NCI-H1092 treated with DMSO at 0.1 percent for 48 hours (cell line): ENCODE data around the gene PSAPL1.
A peak's percentile ranks its signal among the peaks of the same experiment; 100 is the strongest.

Experiments
- DNase-seq: peaks from one replicate; lab custom pipeline; 2025; lab: John Stamatoyannopoulos, UW

Gene PSAPL1, protein sequence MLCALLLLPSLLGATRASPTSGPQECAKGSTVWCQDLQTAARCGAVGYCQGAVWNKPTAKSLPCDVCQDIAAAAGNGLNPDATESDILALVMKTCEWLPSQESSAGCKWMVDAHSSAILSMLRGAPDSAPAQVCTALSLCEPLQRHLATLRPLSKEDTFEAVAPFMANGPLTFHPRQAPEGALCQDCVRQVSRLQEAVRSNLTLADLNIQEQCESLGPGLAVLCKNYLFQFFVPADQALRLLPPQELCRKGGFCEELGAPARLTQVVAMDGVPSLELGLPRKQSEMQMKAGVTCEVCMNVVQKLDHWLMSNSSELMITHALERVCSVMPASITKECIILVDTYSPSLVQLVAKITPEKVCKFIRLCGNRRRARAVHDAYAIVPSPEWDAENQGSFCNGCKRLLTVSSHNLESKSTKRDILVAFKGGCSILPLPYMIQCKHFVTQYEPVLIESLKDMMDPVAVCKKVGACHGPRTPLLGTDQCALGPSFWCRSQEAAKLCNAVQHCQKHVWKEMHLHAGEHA

DNA sequence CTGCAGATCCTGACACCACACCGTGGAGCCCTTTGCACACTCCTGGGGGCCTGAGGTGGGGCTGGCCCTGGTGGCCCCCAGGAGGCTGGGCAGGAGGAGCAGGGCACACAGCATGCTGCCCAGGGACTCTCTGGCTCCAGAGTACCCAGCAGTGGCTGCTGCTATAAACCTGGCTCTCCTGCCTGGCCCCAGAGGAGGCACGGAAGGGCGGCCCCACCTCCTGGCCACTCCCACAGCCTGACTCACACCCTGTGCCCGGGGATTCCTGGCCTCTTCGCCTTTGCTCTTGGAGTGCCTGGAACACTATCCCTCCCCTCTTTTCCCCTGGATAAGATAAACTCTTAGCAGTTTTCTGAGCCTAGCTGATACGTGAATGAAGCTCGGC, at the start of gene PSAPL1:
Gene PSAPL1, minus strand, starts transcription at position 165 of the 385 bp plus-strand sequence. Its CDS starts 51 bp downstream, at position 114.
- no peak for DNase-seq

DNA sequence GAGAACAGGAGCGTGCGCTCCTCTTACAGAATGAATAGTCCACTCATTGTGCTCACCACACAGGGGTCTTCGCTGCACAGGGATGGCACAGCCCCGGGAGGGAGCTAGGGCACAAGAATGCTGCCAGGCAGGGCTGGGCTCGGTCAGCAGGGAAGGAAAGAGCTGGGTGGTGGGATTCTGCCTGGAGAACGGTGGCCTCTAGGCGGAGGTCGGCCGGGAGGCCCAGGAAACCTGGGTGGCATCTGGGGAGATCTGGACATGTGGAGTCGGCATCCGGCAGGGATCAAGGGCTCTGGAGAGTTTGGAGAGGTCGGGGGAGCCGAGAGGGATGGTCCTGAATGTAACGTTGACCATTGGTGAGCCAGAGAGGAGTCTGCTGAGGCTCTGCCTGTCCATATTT, 46.5 kb upstream of the PSAPL1 start:
- DNase-seq, result no peak

DNA sequence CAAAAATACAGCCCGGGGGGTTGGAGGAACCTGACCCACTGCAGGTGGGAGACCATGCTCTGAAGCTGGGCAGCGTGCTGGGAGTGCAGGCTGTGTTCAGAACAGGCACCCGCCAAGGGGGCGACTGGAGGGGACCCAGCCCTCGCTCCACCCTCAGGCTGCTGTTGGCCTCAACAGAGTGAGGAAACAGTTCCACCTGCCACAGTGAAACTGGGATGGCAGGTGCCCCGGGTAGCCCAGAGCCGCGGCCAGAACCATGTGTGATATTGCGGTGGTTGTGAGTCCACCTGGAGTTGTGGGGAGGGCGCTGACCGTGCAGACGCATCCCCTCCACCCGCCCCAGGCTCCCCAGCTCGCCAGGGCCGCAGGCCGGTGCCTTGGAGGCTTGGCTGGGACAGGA, 45.7 kb upstream of the PSAPL1 start:
- DNase-seq, result no peak

DNA sequence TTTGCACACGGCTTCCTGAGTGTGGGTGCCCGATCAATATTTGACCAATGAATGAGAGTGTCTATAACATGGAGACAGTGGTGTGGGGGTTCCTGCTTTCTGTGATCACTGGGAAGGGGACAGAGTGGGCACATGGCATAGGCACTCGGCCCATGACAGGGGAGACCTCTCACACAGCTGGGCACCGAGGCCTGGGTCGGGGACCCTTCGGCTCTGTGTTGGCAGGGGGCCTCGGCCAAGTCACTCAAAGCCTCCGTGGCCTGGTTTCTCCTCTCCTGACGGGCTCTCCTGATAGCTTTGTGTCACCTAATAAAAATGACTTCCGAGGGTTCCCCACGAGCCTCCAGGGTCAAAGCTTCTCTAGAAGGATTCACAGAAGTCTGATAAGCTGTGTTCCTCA, 43.9 kb upstream of the PSAPL1 start:
- no peak for DNase-seq

DNA sequence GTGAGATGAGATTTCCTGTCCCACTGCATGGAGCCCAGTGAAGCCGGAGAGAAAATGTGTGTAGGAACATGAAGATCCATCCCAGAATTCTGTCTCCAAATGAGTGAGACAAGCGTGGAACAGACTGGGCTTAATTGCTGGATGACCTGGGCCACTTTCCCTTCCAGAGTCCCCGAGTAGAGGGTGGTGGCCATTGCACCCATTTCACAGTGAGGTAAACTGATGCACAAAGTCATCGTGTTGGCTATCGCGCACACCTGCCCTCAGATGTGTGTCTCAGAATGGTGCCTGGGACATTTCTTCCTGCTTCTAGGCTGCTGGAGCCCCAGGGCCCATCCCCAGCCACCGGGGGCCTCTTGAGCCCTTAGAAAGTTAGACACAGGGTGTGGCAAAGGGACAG, 43.0 kb upstream of the PSAPL1 start:
- DNase-seq, result no peak

DNA sequence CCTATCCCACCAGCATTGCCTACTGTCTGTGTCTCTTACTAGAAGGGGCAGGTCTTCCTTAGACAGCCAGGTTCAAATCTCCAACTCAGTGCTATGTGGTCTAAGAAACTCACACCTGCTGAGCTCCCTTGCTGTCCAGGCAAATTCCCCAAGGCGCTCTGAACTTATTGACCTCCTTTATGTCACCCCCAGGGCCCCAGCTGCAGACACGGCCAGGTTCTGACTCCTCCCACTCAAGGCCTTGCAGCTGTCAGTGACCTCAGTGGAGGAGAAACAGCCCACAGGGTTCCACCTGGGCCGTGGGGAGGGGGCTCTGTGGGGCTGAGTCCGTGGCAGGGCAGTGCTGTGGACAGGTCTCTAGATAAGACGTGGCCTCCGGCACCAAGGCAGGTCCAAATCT, 42.1 kb upstream of the PSAPL1 start:
- no peak for DNase-seq

DNA sequence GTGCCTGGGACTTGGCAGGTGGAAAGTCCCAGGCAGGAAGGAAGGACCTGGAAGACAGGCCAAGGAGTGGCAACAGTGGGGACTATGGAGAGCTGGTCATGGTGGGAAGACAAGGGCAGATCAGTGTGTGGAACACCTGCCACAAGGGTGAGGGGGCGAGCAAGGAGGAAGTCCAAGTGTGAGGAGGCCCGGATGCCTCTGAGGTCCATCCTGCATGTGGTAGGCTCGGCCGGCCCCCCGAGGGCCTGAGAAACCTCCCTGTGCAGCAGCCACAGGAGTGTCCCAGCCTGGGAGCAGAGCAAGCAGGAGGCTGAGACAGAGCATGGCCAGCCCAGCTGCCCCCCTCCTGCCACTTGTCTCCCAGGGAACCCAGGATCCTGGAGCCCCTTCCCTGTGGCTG, 40.5 kb upstream of the PSAPL1 start:
- DNase-seq, result no peak

DNA sequence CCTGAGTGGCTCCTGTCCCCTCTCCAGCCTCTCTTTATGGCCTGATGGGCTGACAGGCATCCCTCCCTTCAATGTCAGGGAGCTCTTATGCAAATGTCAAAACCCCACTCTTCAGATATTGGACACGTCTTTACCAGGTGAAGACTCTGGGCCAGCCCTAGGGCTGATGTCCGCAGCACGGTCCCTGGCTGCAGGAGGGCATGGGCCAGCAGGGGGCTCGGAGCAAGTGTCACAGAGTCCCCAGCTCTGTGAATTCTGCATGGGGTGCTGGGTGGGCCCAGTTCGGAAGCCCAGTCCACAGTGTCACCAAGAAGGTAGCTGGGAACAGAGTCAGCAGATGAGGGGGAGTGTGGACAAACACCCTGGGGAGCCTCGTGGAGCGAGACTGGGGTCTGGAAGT, 39.6 kb upstream of the PSAPL1 start:
- no peak for DNase-seq

DNA sequence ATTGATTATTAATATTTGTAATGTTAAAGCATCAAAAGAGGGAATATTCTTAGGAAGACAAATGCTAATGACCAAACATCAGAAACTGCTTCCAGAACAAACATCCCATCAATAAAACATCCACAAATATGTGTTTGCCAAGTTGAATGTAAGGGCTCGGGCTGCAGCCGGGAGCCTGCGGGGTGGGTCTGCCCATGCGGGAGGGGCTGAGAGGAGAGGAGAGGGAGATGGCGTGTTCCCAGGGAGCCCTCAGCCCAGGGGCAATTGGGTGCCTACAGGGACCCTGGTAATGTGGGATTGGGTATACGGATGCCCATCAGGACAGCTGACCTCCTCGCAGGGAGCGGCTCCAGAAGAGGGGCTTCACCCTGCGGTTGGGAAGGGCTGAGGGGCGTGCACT, 38.4 kb upstream of the PSAPL1 start:
- DNase-seq, result no peak

DNA sequence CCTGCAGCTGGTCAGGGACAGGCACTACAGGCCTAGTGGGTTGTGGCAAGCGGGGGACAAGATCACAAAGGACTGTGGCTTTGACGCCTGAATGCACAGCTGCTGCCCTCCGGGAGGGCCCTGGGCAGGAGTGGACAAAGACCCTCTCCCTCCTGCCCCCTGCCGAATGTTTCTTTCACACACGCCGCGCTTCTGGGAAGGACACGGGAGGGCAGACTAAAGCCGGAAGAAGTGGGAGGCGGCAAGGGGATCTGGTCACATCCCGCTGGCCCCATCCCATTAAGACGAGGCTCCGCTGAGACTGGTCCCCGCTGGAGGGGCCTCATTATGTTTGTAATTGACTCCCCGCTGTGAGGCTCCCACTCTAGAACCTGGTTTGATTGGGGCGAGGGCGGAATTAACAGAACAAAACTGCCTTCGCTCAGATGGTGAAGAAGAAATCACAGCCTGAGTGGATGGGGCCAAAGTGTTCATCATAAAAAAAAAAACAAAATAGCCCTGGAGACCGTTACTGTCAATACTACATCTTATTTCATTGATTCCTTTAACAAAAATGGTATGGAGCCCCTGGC, 37.8 kb upstream of the PSAPL1 start:
- DNase-seq, result no peak

DNA sequence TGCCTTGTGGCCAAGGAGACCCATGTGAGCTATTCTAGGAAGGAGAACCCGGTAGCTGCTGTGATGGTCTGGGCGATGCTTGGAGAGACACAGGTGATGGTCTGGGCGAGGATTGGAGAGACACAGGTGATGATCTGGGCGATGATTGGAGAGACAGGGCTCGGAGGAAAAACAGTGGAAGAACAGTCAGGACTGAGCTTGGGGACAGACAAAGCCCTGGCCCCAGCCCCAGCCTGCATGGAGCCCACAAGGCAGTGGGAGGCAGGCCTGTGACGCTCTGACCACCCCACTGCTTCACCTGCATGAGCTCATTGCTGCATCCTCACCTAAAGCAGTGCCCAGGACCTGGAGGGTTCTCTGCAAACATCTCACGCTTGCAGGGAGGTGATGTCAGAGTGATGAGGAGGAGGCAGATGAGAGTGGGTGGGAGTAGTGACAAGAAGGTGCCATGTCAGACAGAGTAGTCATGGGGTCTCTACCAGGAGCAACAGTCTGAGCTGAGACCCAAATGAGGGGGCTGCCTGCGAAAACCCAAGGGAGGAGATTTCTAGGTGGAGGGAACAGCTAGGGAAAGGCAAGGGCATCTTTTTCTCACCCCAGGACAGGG, 35.9 kb upstream of the PSAPL1 start:
- DNase-seq, result no peak

DNA sequence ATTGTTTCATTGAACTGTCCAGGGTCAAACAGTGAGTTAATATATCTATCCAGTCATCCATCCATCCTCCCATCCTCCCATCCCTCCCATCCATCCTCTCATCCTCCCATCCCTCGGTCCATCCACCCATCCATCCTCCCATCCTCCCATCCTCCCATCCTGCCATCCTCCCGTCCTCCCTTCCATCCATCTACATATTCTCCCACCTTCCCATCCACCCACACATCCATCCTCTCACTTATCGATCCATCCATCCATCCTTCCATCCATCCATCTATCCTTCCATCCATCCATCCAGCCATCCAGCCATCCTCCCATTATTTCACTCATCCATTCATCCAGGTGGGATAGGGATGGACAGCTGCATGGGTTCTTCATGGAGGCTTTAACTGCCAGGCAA, 35.4 kb upstream of the PSAPL1 start:
- no peak for DNase-seq

DNA sequence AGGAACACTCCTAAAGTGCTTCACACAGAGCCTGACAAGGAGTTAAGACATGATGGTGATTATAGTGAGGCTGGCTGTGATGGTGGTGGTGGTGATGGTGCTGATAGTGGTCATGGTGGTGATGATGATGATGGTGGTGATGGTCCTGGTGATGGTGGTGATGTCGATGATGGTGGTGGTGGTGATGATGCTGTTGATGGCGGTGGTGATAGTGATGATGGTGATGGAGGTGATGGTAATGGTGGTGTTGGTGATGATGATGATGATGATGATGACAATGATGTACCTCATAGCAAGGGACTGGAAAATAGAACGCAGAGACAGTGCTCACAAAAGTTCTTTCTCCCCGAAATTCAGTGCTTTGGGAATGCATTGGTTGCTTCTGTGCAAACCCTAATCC, 34.3 kb upstream of the PSAPL1 start:
- no peak for DNase-seq

DNA sequence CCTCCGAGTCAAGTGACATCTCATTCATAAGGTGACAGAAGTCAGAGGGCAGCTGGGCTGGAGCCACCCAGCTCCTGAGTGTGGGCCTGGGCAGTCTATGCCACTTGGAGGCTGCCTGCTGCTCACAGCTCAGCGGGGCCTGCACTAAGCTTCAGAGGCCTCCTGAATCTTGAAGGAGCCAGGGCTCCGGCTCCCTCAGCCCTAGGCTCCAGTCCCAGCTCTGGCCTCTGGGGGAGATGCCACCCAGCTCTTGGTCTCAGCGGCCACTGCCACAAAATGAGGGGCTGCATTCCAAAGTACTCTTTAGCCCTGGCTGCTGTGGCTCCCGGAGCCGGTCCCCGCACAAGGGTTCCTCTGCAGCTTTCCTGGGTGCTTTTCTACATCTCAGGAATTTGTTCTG, 32.7 kb upstream of the PSAPL1 start:
- DNase-seq, result no peak

DNA sequence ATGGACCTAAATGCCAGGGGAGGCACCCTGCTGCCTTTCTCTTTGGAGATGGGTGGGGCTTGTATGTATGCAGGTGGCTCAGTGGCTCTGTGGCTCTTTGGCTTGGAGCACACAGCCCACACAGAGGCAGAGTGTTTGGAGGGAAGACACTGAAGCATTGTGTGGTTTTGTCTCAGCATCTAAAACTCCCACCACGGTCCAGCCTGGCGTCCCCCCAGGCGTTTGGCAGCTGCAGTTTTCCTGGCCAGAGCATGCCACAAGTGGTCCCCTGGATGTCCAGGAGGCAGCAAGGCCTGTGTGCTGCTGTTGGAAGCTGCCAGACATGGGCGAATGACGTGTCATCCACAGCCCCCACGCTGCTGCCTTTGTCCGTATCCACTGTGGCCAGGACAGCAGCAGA, 32.2 kb upstream of the PSAPL1 start:
- no peak for DNase-seq

DNA sequence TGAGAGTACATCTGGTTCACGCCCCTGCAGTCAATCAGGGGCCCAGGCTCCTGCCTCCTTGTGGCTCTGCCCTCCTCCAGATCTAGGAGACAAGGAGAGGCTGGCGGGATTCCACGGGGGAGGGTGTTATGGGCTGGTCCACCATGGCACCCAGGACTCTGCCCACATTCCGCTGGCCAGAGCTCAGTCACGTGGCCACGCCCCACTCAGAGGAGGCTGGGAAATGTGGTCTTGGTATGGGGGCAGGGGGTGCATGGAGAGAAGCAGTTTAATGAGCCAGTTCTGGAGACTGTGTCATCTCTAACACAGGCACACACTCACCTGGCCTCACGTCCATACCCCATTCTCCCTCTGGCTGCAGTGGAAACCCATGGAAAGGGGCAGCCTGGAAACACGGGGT, 31.5 kb upstream of the PSAPL1 start:
- DNase-seq, result no peak

DNA sequence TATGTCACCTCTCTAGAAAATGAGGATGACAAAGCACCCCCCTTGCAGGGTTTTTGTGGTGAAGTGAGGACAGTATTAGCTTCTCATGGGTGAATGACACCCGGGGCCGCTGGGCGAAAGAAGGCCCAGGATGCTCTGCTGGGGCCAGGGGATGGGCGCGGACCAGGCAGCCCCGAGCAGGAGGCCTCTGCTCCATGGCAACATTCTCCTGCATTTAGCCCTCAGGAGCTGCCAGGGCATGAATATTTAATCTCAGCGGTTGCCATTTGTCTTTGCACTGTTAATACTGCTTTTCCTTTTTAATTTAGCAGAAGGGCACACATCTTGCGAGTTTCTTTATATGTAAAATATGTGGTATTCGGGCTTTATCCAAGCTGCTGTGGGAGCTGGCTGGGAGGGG, 30.3 kb upstream of the PSAPL1 start:
- no peak for DNase-seq

DNA sequence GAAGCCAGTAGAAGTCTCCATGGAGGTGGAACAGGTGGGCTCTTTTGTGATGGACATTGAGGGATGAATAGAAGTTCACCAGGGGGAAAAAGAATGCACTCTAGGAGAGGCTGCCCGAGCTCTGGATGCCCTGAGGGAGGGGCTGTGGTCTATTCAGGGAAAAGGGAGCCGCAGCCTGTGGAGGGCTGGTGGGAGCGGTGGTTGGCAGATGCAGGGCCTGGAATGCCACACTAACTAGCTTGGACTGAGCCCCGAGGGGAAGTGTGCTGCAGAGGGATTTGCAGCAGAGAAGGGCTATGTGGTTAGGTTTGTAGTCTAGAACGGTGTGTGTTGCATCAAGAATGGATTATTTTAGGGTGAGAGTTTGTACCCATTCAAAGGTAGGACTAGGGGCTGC, 29.5 kb upstream of the PSAPL1 start:
- DNase-seq, result no peak

DNA sequence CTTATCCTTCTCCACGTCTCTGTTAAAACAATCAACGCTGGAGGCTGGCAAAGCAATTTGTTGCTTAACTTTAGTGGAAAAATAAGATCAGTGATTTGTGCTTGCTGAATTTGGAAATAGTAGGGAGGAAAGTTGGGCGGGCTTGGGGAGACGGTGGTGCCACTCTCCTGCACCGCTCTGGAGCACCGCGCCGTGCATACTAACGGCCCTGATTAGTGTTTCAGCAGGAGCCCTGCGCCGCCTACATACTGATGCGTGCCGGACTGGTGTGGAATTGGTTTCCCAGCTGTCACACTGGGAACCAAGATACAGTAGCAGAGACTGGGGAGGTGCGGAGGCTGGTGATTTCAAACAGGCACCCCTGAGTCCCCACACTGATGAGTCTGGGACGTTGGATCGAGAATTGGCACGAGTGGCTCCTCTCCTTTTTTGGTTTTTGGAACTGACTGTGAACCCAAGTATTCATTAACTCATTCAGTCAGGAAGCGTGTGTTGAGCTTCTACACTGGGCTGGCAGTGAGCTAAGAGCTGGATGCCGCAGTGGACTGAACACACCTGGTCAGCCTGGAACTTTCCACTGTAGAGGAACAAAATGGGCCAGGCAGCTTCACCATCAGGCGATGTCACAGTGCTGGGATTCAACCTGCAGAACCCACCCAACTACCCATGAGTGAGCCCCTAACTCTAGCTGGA, 29.0 kb upstream of the PSAPL1 start:
- no peak for DNase-seq

DNA sequence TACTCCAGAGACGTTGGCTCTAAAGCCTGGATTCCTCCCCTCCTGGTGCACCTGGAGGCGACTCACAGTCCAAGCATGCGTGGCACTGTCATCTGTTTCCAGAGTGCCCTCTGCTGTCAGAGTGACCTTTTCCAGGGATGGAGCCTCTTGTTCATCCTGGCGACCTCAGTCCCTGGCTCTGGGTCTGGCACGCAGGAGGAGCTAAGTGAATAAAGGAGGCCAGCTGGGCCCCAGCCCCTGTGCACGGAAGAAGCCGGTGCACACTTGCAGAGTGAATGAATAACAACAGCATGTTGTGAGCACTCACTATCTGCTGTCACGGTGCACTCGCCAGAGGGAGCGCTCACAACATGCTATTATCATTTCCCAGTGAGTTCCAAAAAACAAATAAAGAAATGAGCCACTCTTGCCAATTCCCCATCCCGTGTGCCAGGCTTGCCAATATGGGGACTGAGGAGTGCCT, 27.8 kb upstream of the PSAPL1 start:
- peak; percentile 67 for DNase-seq

DNA sequence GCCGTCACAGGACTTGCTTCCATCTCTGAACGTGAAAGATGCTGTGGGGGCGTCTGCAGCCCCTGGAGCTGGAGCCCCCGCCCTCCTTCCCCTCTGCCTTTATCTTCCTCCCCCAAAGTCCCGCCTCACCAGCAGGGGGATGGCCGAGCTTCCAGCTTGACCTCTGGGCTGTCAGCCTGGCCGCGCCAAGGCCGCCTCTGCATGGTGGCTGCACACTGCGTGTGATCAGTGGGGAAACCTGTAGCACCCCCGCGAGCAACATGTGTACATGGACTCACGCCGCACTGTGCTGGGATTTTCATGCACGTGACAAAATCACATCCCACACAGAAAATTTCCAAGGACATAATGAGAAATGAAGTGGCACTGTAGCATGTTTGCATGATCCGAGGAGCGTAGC, 26.5 kb upstream of the PSAPL1 start:
- DNase-seq, result no peak

DNA sequence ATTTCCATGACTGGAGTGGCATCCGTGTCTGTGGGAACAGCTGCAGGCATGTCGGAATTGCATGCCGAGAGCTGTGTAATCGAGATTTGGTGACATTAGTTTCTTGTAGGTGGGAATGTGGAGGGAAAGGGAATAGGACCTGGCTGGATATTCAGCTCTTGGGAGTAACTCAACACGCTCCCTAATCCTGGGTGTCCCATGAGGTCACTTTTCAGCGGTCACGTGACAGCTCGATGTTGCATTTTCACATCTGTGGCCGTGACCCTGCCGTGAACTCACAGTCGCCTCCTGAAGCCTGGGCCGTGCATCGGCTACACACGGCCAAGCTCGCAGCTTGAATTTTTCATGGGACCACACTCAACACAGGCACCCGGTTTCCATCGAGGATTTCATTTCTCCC, 25.8 kb upstream of the PSAPL1 start:
- no peak for DNase-seq

DNA sequence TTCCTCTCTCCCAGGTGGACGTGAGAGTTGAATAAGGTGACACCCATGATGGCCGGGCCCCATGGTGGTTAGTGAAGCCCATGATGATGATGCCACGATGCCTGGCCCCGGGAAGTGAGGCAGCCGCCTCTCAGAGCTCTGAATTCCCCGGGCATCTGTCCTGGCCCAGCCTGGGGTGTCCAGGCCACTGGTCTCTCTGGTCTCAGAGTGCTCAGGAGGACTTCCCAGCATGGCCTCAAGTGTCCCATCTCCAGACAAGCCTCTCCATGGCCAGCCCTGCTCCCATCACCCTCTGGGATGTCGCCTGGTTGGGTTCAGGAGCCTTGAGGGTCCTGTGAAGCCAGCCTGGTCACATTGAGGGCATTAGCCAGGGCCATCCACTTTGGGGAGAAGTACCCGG, 24.7 kb upstream of the PSAPL1 start:
- no peak for DNase-seq
